ENCODE measurements around the gene RDH8. TPM values are rescaled to one million over a fixed set of nuclear protein-coding genes. Genes with fewer than 3 reads are reported as not detected.

The RDH8 gene
- total RNA-seq, 1 experiment from 2014 or later, result not detected

DNA sequence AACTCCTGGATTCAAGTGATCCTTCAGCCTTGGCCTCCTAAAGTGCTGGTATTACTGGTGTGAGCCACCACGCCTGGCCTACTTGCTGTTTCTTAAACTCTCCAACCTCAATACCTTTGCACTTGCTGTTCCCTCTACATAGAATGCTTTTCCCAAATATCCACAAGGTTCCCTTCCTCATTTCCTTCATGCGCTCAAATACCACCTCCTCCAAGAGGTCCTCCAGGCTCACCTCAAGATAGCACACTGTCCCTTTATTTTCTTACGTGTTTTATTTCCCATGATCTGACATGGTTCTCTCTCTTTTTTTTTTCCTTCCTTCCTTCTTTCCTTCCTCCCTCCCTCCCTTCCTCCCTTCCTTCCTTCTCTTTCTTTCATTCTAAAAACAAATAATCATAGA lies 13.5 kb downstream of the RDH8 start:
- Histone ChIP-seq H2AK5ac (ENCODE audit: insufficient read length, low read length) (no peak overlapping the region), H2AFZ (ENCODE audit: low read length) (no peak overlapping the region), H3K79me1 (ENCODE audit: insufficient read depth, low read depth, low read length, poor library complexity, severe bottlenecking) (no peaks in the 10 kb centered on the region), H3K4ac (ENCODE audit: low read depth, low read length) (no peak overlapping the region), H4K8ac (replicated peaks; ENCODE audit: insufficient read length, low read depth, low read length) (no peak overlapping the region), H3K23me2 (ENCODE audit: insufficient read length, low read depth, low read length, poor library complexity, severe bottlenecking) (no peaks in the 10 kb centered on the region), H2BK15ac (ENCODE audit: low read depth, low read length) (no peak overlapping the region), H3K23ac (ENCODE audit: insufficient read length, low read depth, low read length) (no peak overlapping the region), H3K4me2 (ENCODE audit: insufficient read depth, insufficient read length, low read length) (no peak overlapping the region), H4K91ac (ENCODE audit: insufficient read length, low read depth, low read length) (no peak overlapping the region), H3K27me3 (ENCODE audit: insufficient read depth, low read length) (no peaks in the 10 kb centered on the region), H4K20me1 (ENCODE audit: control insufficient read depth, insufficient read depth, insufficient read length) (no peaks in the 10 kb centered on the region), H3K79me2 (ENCODE audit: insufficient read depth, low read length) (no peaks in the 10 kb centered on the region), H3K9ac (ENCODE audit: extremely low read depth, insufficient read length, low read length) (no peak overlapping the region), H2BK12ac (ENCODE audit: insufficient read length, low read depth, low read length) (no peak overlapping the region), H3K9me3 (ENCODE audit: control insufficient read depth, low read depth, low read length) (no peaks in the 10 kb centered on the region), H3K56ac (ENCODE audit: insufficient read length, low read depth, low read length) (no peak overlapping the region), H3K4me1 (ENCODE audit: insufficient read depth, low read length) (no peaks in the 10 kb centered on the region), H4K5ac (ENCODE audit: insufficient read length, low read depth, low read length) (no peak overlapping the region), H3K14ac (ENCODE audit: insufficient read depth, low read length) (no peak overlapping the region), H2BK5ac (ENCODE audit: insufficient read length, low read length) (no peak overlapping the region), H3K18ac (ENCODE audit: insufficient read length, low read depth, low read length) (no peak overlapping the region), H2BK20ac (ENCODE audit: low read depth, low read length, poor library complexity, severe bottlenecking) (no peak overlapping the region), H3T11ph (ENCODE audit: low read length) (no peak overlapping the region), H3K27ac (ENCODE audit: insufficient read length, low read depth, low read length) (no peak overlapping the region), H2BK120ac (ENCODE audit: low read depth, low read length, poor library complexity, severe bottlenecking) (no peak overlapping the region)
- H3K4me1 Mint-ChIP-seq, result peaks cover 3 to 8% of the 10 kb centered on the region in 2 experiments; a peak in 3 of 4 replicates
- H3K27me3 Mint-ChIP-seq (ENCODE audit: low read depth), result peaks cover 25% of the 10 kb centered on the region
- WGBS (ENCODE audit: extremely low coverage, insufficient read length, low lambda C conversion rate), result no CpG with 5 or more reads among the region's 3 CpGs
- DNase-seq, result no peak
- TF ChIP-seq, protein P1, sequence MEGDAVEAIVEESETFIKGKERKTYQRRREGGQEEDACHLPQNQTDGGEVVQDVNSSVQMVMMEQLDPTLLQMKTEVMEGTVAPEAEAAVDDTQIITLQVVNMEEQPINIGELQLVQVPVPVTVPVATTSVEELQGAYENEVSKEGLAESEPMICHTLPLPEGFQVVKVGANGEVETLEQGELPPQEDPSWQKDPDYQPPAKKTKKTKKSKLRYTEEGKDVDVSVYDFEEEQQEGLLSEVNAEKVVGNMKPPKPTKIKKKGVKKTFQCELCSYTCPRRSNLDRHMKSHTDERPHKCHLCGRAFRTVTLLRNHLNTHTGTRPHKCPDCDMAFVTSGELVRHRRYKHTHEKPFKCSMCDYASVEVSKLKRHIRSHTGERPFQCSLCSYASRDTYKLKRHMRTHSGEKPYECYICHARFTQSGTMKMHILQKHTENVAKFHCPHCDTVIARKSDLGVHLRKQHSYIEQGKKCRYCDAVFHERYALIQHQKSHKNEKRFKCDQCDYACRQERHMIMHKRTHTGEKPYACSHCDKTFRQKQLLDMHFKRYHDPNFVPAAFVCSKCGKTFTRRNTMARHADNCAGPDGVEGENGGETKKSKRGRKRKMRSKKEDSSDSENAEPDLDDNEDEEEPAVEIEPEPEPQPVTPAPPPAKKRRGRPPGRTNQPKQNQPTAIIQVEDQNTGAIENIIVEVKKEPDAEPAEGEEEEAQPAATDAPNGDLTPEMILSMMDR (conservative IDR thresholded peaks at IDR 0.05), result no peak
- H3K27ac Mint-ChIP-seq, result no peak overlapping the region
- no peaks in the 10 kb centered on the region; a peak in 1 of 5 replicates for H3K9me3 Mint-ChIP-seq
- H3K4me3 Mint-ChIP-seq, result no peak overlapping the region
- no peaks in the 10 kb centered on the region for H3K36me3 Mint-ChIP-seq (ENCODE audit: insufficient read depth in 1 of 3, low read depth in 3 of 3)
